Stimulated activated naive CD4-positive, alpha-beta T cell (primary cell): ENCODE results near the gene MXD1.
A peak's percentile ranks its signal among the peaks of the same experiment; 100 is the strongest.
"Not testable (repeated sequence)": the region's sequence is repeated elsewhere in the genome, so short reads cannot be mapped to it uniquely, and the experiment has no call there.

Source experiments
- DNase-seq, 6 experiments: peaks; one replicate each; lab custom pipeline; 2025; lab: John Stamatoyannopoulos, UW

Gene MXD1

GRCh38 chr2:69933254-69933828, 18.4 kb downstream of the MXD1 start:
- DNase-seq, result no peak

DNA sequence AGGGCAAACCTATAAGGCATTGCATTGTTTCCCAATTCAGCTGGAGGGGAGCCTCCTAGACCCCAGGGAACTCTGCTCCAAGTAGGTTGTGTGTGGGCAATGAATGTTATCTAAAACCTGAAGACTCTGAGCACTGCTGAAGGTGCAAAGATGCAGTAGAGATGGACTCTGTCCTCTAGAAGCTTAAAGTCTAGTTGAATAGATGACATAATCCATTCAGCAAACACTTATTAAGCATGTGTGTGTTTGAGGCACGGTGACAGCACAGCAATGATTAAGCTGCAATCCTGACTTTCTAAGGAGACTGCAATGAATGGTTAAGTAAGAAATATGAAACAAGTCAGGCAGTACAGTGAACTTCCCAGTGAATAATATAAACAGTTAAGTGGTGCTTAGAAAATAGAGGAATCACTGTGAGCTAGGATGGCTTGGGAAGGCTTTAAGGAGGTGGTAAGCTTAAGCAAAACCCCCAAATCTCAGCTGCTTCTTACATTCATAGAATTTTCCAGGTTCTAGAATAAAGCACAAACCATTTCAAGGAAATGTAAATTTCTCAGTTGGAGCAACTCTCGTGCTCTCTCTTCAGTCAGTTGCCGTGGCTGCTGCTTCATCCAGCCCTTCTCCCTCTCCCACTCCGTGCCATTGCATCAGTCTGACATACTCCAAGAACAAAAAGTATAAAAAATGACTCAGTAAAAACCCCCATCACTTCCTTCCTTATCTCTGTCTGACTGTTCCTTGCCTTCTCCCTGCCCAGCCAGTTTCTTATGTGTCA, 19.1 kb downstream of the MXD1 start:
- no peak for DNase-seq

GRCh38 chr2:69934614-69934908, 19.7 kb downstream of the MXD1 start:
- no peak for DNase-seq

DNA sequence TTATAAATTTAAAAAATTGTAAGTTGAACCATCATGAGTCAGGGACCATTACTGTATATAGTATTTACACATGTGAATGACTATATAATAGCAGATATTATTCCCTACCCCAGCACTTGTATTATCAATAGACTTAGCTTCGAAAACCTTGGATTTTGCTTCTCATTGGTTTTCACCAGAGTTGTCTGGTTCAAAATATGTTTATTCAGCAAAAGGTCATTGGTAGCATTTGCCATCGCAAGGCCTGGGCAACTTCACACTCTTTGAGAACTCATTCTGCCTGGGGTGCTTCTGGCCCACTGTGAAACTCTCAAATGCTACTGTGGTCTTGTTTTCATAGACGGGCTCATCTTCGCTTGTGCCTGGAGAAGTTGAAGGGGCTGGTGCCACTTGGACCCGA, 20.1 kb downstream of the MXD1 start:
- no peak for DNase-seq

GRCh38 chr2:69936906-69937305, 22.0 kb downstream of the MXD1 start:
- DNase-seq, result no peak

DNA sequence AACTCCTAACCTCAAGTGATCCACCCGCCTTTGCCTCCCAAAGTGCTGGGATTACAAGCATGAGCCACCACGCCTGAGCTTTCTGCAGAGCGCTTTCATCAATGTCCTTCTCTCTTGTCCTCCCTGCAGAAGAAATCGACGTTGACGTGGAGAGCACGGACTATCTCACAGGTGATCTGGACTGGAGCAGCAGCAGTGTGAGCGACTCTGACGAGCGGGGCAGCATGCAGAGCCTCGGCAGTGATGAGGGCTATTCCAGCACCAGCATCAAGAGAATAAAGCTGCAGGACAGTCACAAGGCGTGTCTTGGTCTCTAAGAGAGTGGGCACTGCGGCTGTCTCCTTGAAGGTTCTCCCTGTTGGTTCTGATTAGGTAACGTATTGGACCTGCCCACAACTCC, 23.1 kb downstream of the MXD1 start:
- DNase-seq, result no peak

DNA sequence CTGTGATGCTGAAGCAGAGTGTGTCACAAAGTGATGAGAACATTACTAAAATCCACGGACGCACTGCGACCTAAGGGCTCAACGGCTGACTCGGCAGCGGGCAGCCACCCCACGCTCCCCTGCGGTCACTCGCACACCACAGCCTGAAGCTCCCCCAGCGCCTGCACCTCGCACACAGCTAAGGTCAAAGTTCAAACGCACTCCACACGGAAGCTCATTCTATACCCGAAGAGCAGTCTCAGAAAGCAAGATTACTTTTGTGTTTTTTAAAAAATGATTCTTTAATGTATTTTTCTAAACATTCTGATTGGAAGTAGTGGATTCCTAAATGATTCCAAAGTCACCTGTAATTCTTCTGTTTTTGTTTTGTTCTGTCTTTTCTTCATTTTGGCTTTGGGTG, 24.8 kb downstream of the MXD1 start:
- DNase-seq, result no peak

GRCh38 chr2:69940691-69941090, 25.8 kb downstream of the MXD1 start:
- DNase-seq, result no peak

DNA sequence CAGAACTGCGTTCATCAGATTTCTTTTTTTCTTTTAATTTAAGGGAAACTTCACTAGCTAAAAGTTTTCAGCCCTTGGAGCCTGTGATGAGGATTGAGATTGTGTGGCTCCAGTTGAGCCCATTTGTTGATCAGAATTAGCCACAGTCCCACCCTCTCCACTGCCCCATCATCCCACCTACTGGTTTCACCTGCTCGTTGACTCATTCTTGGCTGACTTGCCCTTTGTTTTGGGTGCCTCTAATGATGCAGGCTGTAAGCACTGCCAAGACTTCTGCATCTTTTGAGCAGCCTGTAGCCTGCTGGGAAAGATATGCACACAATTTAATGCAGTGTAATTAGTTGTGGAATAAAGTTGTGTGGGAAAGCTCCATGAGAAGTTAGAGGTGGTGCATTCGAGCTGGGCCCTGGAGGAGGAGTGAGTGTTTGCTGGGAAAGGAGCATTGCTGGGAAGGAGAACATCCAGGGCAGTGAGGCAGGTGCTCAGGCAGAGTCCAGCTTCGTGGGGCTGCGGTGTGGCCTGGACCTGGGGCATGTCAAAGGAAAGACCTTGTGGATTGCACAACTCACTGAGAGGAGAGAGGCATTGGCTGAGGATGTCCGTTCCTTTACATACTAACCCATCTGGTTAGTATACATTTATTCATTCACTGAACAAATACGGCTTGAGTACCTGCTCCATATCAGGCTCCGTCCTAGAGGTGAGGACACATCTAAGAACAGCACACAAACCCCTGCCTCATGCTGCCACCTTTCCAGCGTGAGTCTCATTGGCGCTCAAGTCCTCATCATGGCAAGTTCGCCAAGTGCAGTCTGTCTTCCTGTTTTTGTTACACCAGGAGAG, 28.3 kb downstream of the MXD1 start:
- no peak for DNase-seq

- DNase-seq, result no peak
Measured at GRCh38 chr2:69943843-69944525, 29.1 kb downstream of the MXD1 start.

- DNase-seq, result no peak
Measured at GRCh38 chr2:69944756-69945155, 29.8 kb downstream of the MXD1 start.

- no peak for DNase-seq
Measured at GRCh38 chr2:69945441-69945840, 30.5 kb downstream of the MXD1 start.

- no peak for DNase-seq
Measured at GRCh38 chr2:69945941-69946340, 31.0 kb downstream of the MXD1 start.

GRCh38 chr2:69946351-69947324, 31.7 kb downstream of the MXD1 start:
- peak in 5 of 6 experiments; percentile 13 to 47 (median 43) for DNase-seq

DNA sequence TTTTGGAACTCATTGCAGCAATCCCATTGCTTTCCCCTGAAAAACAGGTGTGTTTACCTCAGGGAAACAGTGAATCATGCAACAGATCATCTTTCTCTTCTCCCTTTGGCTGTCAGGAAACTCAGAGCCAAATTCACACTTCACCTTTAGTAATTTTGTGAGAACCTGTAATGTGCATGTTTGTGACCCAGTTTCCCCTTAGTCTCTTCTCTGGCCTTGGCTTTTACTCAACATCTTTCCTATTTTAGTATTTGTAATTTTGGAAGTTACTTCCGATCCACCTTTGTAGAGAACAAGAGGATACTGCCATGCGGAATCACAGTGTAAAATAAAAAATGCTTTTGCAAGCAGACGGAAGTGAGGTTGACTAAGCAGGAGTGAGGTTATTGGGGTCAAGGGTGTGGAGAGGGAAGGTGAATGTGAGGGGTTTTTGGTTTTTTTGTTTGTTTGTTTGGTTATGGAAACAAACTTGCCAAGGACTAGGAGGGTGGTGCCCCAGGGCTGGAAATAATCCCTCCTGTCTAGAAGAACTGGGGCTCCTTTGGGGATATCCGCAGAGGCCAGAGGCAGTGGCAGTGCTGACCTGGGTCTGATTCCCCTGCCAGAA, 32.5 kb downstream of the MXD1 start:
- DNase-seq, result no peak

- no peak for DNase-seq
Measured at GRCh38 chr2:69948032-69948962, 33.4 kb downstream of the MXD1 start.

DNA sequence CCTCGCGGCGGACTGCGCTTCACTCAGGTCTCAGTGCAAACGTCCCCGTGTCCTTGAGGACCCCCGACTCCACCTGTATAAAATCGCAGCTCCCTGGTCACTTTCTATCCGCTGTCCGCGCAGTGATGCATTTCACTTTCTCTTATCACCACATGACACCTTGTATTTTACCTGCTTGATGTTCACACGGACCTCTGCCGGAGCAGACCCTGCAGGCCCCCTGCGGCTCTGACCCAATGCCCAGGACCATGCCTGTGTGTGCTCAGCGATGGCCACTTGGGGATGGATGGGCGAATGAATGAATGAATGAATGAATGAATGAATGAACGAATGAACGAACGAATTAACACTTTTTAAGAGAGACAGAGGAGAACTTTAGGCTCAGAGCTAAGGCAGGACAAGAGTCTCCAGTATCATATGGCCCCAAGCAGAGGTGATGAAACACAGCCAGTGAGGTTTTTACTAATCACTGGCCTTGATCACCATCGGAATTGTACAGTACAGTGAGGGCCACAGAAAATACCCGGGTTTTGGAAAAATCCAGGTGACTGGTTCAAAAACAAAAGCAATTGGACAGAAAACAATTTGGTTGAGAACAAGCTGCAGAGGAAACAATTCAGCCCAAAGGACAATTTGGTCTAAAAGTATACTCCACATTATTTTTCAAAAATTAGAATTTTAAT, 34.2 kb downstream of the MXD1 start:
- DNase-seq, result no peak

- no peak for DNase-seq
Measured at GRCh38 chr2:69950241-69950640, 35.3 kb downstream of the MXD1 start.

DNA sequence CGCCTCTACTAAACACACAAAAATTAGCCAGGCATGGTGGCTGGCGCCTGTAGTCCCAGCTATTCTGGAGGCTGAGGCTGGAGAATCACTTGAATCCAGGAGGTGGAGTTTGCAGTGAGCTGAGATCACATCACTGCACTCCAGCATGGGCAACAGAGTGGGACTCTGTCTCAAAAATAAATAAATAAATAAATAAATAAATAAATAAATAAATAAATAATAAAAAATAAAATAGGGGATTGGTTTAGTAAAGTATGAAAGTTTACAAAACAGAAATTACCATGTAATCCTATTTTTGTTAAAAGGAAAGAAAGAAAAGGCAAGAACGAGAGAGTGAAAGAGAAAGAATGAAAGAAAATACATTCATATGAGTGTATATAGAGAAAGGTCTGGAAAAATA, 35.8 kb downstream of the MXD1 start:
- DNase-seq, result not testable (repeated sequence)
